Psoas muscle (tissue), 8 donors: ENCODE measurements around the gene BNIP1. TPM values are rescaled to one million over a fixed set of nuclear protein-coding genes. Genes with fewer than 3 reads are reported as not detected.

Experiments used
- ATAC-seq, 4 donors: fragments of 200-7000 bp; cut with Tn5 transposase; one replicate each; pipeline ENCODE4 v1.9.1; 2020; ENCODE audit warnings: moderate library complexity in 3 of 4, mild to moderate bottlenecking in 2 of 4
- DNase-seq, 2 donors: peaks; one replicate each; pipeline ENCODE4 v3.0.0-alpha.2; 2020
- H3K27ac ChIP-seq: fragments of 200-600 bp; one replicate; pipeline ENCODE4 v1.8.0; 2022
- H3K27me3 ChIP-seq, 3 donors: fragments of 200-600 bp in 1 of 3; one replicate each; pipeline versions ENCODE4 v1.6.1 to v1.8.0; 2013 to 2022; ENCODE audit warnings: low read length in 2 of 3, mild to moderate bottlenecking in 2 of 3, moderate library complexity in 1 of 3; ENCODE audit not compliant: insufficient read depth in 3 of 3
- H3K36me3 ChIP-seq, 2 donors: fragments of 200-600 bp in 1 of 2; one replicate each; pipeline versions ENCODE4 v1.6.1 to v1.8.0; 2013 to 2022; ENCODE audit warnings: low read depth in 1 of 2, mild to moderate bottlenecking in 1 of 2, moderate library complexity in 1 of 2; ENCODE audit not compliant: insufficient read depth in 1 of 2
- H3K4me1 ChIP-seq: fragments of 200-600 bp; one replicate; pipeline ENCODE4 v1.8.0; 2022
- H3K4me3 ChIP-seq: fragments of 200-600 bp; one replicate; pipeline ENCODE4 v1.8.0; 2022; ENCODE audit warnings: mild to moderate bottlenecking
- H3K9me3 ChIP-seq: fragments of 200-600 bp; one replicate; pipeline ENCODE4 v1.8.0; 2022
- CTCF ChIP-seq: fragments of 200-600 bp; IDR thresholded peaks from one replicate; pipeline ENCODE4 v1.8.0; 2022; ENCODE audit warnings: antibody characterized with exemption
- WGBS, 3 donors: extraction: QIAGEN DNeasy Blood & Tissue Kit; methylation state at CpG; one replicate each; pipeline versions ENCODE4 v1.1.6 to v1.1.7; 2013; 5-methylcytosine and 5-hydroxymethylcytosine counted together
- intact Hi-C, 2 donors: fragments of 100-400 bp; cut with DNase I; formaldehyde crosslinking; loops; one replicate each; pipeline versions ENCODE4 v1.11.0 to v1.14.2; 2022
- polyA plus RNA-seq, 3 donors: library from polyadenylated mRNA; stranded (reverse); fragments of 200-250 nt; gene quantifications; one replicate each; pipeline ENCODE4 v1.2.3, GENCODE V29; 2013
- total RNA-seq, 4 donors: library from RNA; stranded (reverse); fragmentation: NEBNext Ultra II Directional in 2 of 4; extraction: Animal tissue kit (Norgen Biotek cat#: 25700) in 2 of 4; gene quantifications; one replicate each; pipeline versions ENCODE4 v1.2.1 to v1.2.4, GENCODE V29; 2021 to 2023
- donor health status: healthy with polysubstance abuse.
- donor health status: DM: no; HTN: no; CAD: no; lungs with moderate emphysema.
- donor health status: Bipolar disorder and iron deficiency.
- donor health status: healthy.
- donor health status: DM: yes; HTN: yes; CAD: no.
- donor health status: DM: no; HTN: no; CAD: no.
- donor health status: DM: no; HTN: no; CAD: no.
- donor health status: DM: yes; HTN: yes; CAD: no.

BNIP1 gene
- total and polyA plus RNA-seq, 7 donors = 8.4 to 22.9 (median 14.2) TPM

- no peak for DNase-seq
- no peak for TF ChIP-seq CTCF
- WGBS, 3 donors = 86 to 87% (median 86%) methylated on average over 7 of the region's 7 CpGs
- no peak overlapping the region for H3K4me3 ChIP-seq
- no peaks in the 10 kb centered on the region for H3K4me1 ChIP-seq
- H3K36me3 ChIP-seq = no peaks in the 10 kb centered on the region
- intact Hi-C loops = no loop called here
- H3K27ac ChIP-seq = no peak overlapping the region
- ATAC-seq = no peak
- no peaks in the 10 kb centered on the region for H3K9me3 ChIP-seq
- peaks cover 0 to 13% (median 5%) of the 10 kb centered on the region in 3 donors for H3K27me3 ChIP-seq
These were observed 64.0 kb downstream of the BNIP1 start for GRCh38 chr5:173208296-173208695.

- no peaks in the 10 kb centered on the region for H3K4me1 ChIP-seq
- DNase-seq = no peak
- no peak for ATAC-seq
- intact Hi-C loops = no loop called here
- H3K4me3 ChIP-seq = no peak overlapping the region
- no peak overlapping the region for H3K27ac ChIP-seq
- no peak for TF ChIP-seq CTCF
- H3K27me3 ChIP-seq = peaks cover 0 to 6% (median 2%) of the 10 kb centered on the region in 3 donors
- no peaks in the 10 kb centered on the region for H3K36me3 ChIP-seq
- WGBS, 3 donors = 87 to 89% (median 87%) methylated on average over 8 of the region's 8 CpGs
- H3K9me3 ChIP-seq = no peaks in the 10 kb centered on the region
These were observed 66.5 kb downstream of the BNIP1 start for GRCh38 chr5:173210877-173211276.

- TF ChIP-seq CTCF = no peak
- Histone ChIP-seq H3K4me3 (no peak overlapping the region), H3K27ac (no peak overlapping the region), H3K4me1 (no peaks in the 10 kb centered on the region), H3K36me3 (no peaks in the 10 kb centered on the region), H3K9me3 (no peaks in the 10 kb centered on the region), H3K27me3 (peaks cover 0 to 6% (median 1%) of the 10 kb centered on the region in 3 donors)
- intact Hi-C loops = no loop called here
- DNase-seq (no peak), ATAC-seq (no peak)
- 75 to 79% (median 79%) methylated on average over 6 of the region's 6 CpGs for WGBS, 3 donors
These were observed 67.0 kb downstream of the BNIP1 start for GRCh38 chr5:173211284-173211683.

- H3K36me3 ChIP-seq = no peaks in the 10 kb centered on the region
- 93 to 94% (median 94%) methylated on average over 38 to 49 of the region's 49 CpGs for WGBS, 3 donors
- H3K4me3 ChIP-seq = no peak overlapping the region
- ATAC-seq (no peak), DNase-seq (no peak)
- H3K27ac ChIP-seq = no peak overlapping the region
- intact Hi-C loops = no loop called here
- H3K4me1 ChIP-seq = no peaks in the 10 kb centered on the region
- H3K27me3 ChIP-seq = peaks cover 0 to 4% (median 3%) of the 10 kb centered on the region in 3 donors
- TF ChIP-seq CTCF = no peak
- no peaks in the 10 kb centered on the region for H3K9me3 ChIP-seq
These were observed 69.1 kb downstream of the BNIP1 start for GRCh38 chr5:173213236-173213933.

Other genes with a start within 250 kb of the BNIP1 start
- 10 to 100 TPM; 21.5 to 31.4 (median 27.7) TPM for gene RPL26L1, start 185.1 kb upstream of the BNIP1 start, total RNA-seq
- 10 to 100 TPM; 33.3 to 80.9 (median 50.7) TPM for gene RPL26L1, start 185.1 kb upstream of the BNIP1 start, polyA plus RNA-seq
- gene ATP6V0E1, start 160.8 kb upstream of the BNIP1 start, total RNA-seq = 100 to 1,000 TPM in 3 of 4 donors, 10 to 100 TPM in 1; 97.8 to 176 (median 147) TPM
- gene ATP6V0E1, start 160.8 kb upstream of the BNIP1 start, polyA plus RNA-seq = 100 to 1,000 TPM; 156 to 319 (median 201) TPM
- gene CREBRF, start 88.2 kb upstream of the BNIP1 start, total RNA-seq = 10 to 100 TPM; 13.1 to 17.1 (median 14.0) TPM
- 1 to 10 TPM in 2 of 3 donors, under 1 TPM in 1; 0.92 to 6.6 (median 4.5) TPM for gene CREBRF, start 88.2 kb upstream of the BNIP1 start, polyA plus RNA-seq
- 1 to 10 TPM in 2 of 4 donors, not detected in 2; 1.8 to 4.1 TPM for gene NKX2-5, start 90.7 kb downstream of the BNIP1 start, total RNA-seq
- not detected for gene NKX2-5, start 90.7 kb downstream of the BNIP1 start, polyA plus RNA-seq
- gene STC2, start 183.9 kb downstream of the BNIP1 start, total RNA-seq = 1 to 10 TPM; 2.1 to 9.4 (median 6.3) TPM
- 10 to 100 TPM in 2 of 3 donors, 1 to 10 TPM in 1; 6.2 to 25.7 (median 19.8) TPM for gene STC2, start 183.9 kb downstream of the BNIP1 start, polyA plus RNA-seq